Lower lobe of right lung (tissue), 2 donors: ENCODE measurements around the gene FANCC. TPM values are rescaled to one million over a fixed set of nuclear protein-coding genes. Genes with fewer than 3 reads are reported as not detected.

Experiments
- ATAC-seq, 2 donors: fragments of 200-7000 bp; cut with Tn5 transposase; one replicate each; pipeline ENCODE4 v1.9.1; 2020 to 2022; ENCODE audit warnings: mild to moderate bottlenecking in 2 of 2, moderate library complexity in 2 of 2
- DNase-seq: peaks from one replicate; pipeline ENCODE4 v3.0.0-alpha.2; 2020
- H3K27ac ChIP-seq: fragments of 200-600 bp; one replicate; pipeline ENCODE4 v1.8.0; 2022
- H3K27me3 ChIP-seq: fragments of 200-600 bp; one replicate; pipeline ENCODE4 v1.8.0; 2022; ENCODE audit warnings: low read depth
- H3K36me3 ChIP-seq: fragments of 200-600 bp; one replicate; pipeline ENCODE4 v1.8.0; 2022; ENCODE audit warnings: mild to moderate bottlenecking
- H3K4me1 ChIP-seq: fragments of 200-600 bp; one replicate; pipeline ENCODE4 v1.8.0; 2022
- H3K4me3 ChIP-seq: fragments of 200-600 bp; one replicate; pipeline ENCODE4 v1.8.0; 2022; ENCODE audit warnings: mild to moderate bottlenecking
- H3K9me3 ChIP-seq: fragments of 200-600 bp; one replicate; pipeline ENCODE4 v1.8.0; 2022
- intact Hi-C: fragments of 100-400 bp; cut with DNase I; formaldehyde crosslinking; loops from one replicate; pipeline ENCODE4 v1.11.0; 2022
- total RNA-seq: library from RNA; stranded (reverse); fragmentation: NEBNext Ultra II Directional; extraction: Animal tissue kit (Norgen Biotek cat#: 25700); gene quantifications from one replicate; pipeline ENCODE4 v1.2.1, GENCODE V29; 2021
- TF ChIP-seq, protein P1 (sequence below): fragments of 200-600 bp; IDR thresholded peaks from one replicate; pipeline ENCODE4 v1.8.0; 2022; ENCODE audit warnings: antibody characterized with exemption, mild to moderate bottlenecking
- donor health status: DM: no; HTN: yes; CAD: no; lungs with severe emphysema.

The FANCC gene
- total RNA-seq, 1 donor from 2014 or later, result 11.3 TPM

DNA sequence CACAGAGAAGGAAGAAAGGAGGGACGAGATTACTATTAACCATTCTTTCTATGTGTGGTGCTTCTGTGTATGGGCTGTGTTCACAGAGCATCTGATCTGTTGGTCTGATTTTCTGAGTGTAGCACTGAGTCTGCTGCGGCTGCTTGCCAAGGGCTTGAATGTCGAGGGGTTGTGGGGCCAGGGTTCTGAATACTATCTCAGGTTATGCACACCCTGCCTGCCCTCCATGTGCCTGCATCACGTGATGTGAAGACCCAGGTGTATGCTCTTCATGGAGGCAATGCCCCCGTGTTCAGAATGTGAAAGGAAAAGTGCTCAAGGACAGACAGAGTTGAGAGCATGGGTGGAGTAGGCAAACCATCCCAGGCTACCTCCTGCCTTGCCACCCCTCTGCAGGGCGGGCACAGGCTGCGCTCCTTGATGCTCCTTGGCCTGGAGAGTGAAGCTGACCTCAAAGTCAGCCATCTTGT is 254.9 kb downstream of the FANCC start:
- Histone ChIP-seq H3K27me3 (no peaks in the 10 kb centered on the region), H3K27ac (no peak overlapping the region), H3K9me3 (no peaks in the 10 kb centered on the region), H3K36me3 (peaks cover 58% of the 10 kb centered on the region), H3K4me1 (peaks cover 79% of the 10 kb centered on the region), H3K4me3 (no peak overlapping the region)
- intact Hi-C loops, result no loop called here
- TF ChIP-seq, protein P1, sequence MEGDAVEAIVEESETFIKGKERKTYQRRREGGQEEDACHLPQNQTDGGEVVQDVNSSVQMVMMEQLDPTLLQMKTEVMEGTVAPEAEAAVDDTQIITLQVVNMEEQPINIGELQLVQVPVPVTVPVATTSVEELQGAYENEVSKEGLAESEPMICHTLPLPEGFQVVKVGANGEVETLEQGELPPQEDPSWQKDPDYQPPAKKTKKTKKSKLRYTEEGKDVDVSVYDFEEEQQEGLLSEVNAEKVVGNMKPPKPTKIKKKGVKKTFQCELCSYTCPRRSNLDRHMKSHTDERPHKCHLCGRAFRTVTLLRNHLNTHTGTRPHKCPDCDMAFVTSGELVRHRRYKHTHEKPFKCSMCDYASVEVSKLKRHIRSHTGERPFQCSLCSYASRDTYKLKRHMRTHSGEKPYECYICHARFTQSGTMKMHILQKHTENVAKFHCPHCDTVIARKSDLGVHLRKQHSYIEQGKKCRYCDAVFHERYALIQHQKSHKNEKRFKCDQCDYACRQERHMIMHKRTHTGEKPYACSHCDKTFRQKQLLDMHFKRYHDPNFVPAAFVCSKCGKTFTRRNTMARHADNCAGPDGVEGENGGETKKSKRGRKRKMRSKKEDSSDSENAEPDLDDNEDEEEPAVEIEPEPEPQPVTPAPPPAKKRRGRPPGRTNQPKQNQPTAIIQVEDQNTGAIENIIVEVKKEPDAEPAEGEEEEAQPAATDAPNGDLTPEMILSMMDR, result no peak
- no peak for ATAC-seq
- no peak for DNase-seq

GRCh38 chr9:95061916-95062595 is 255.5 kb downstream of the FANCC start:
- intact Hi-C loops, result no loop called here
- H3K36me3 ChIP-seq, result peaks cover 58% of the 10 kb centered on the region
- H3K9me3 ChIP-seq, result no peaks in the 10 kb centered on the region
- DNase-seq, result no peak
- ATAC-seq, result no peak
- TF ChIP-seq, protein P1, result no peak
- H3K27me3 ChIP-seq, result no peaks in the 10 kb centered on the region
- H3K27ac ChIP-seq, result no peak overlapping the region
- H3K4me3 ChIP-seq, result no peak overlapping the region
- peaks cover 79% of the 10 kb centered on the region for H3K4me1 ChIP-seq

DNA sequence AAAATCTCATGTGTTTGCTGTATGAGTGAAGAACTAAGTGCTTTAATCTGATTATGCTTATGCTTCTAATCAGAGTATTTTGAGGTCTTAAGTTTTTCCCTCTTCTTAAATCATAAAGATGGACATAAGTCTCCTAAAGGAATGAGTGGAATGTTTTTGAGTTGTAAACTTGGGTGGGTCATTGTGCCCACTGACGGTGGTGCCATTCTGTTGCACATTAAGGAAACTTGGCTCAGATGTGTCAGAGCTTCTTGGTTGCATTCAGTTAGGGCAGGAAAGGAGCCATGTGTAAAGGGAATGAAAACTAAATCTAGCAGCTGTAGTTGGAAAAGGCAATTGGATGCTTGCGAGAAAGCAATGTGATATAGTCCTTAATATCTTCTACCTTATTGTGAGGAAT is 256.6 kb downstream of the FANCC start:
- H3K36me3 ChIP-seq, result peaks cover 51% of the 10 kb centered on the region
- TF ChIP-seq, protein P1, result no peak
- H3K4me1 ChIP-seq, result peaks cover 85% of the 10 kb centered on the region
- H3K27me3 ChIP-seq, result no peaks in the 10 kb centered on the region
- H3K9me3 ChIP-seq, result no peaks in the 10 kb centered on the region
- intact Hi-C loops, result no loop called here
- ATAC-seq (no peak), DNase-seq (no peak)
- H3K27ac ChIP-seq, result no peak overlapping the region
- H3K4me3 ChIP-seq, result no peak overlapping the region

GRCh38 chr9:95060234-95060633 is 257.3 kb downstream of the FANCC start:
- ATAC-seq, result no peak
- intact Hi-C loops, result no loop called here
- Histone ChIP-seq H3K4me1 (peaks cover 85% of the 10 kb centered on the region), H3K36me3 (peaks cover 50% of the 10 kb centered on the region), H3K9me3 (no peaks in the 10 kb centered on the region), H3K27me3 (no peaks in the 10 kb centered on the region), H3K27ac (no peak overlapping the region), H3K4me3 (no peak overlapping the region)
- TF ChIP-seq, protein P1, result no peak
- DNase-seq, result no peak

GRCh38 chr9:95058795-95059386 is 258.6 kb downstream of the FANCC start:
- no peak overlapping the region for H3K27ac ChIP-seq
- TF ChIP-seq, protein P1, result no peak
- intact Hi-C loops, result no loop called here
- DNase-seq, result no peak
- ATAC-seq, result peak in 1 of 2 donors; percentile 11
- peak overlapping the region; percentile 3 for H3K4me3 ChIP-seq
- H3K4me1 ChIP-seq, result peaks cover 90% of the 10 kb centered on the region
- H3K36me3 ChIP-seq, result peaks cover 36% of the 10 kb centered on the region
- no peaks in the 10 kb centered on the region for H3K9me3 ChIP-seq
- H3K27me3 ChIP-seq, result no peaks in the 10 kb centered on the region
